ENCODE results near the gene ARHGAP21. TPM values are rescaled to one million over a fixed set of nuclear protein-coding genes. Genes with fewer than 3 reads are reported as not detected.
A peak's percentile ranks its signal among the peaks of the same experiment; 100 is the strongest.

ARHGAP21 gene
- total RNA-seq, 1 experiment from 2014 or later, result 52.6 TPM

DNA sequence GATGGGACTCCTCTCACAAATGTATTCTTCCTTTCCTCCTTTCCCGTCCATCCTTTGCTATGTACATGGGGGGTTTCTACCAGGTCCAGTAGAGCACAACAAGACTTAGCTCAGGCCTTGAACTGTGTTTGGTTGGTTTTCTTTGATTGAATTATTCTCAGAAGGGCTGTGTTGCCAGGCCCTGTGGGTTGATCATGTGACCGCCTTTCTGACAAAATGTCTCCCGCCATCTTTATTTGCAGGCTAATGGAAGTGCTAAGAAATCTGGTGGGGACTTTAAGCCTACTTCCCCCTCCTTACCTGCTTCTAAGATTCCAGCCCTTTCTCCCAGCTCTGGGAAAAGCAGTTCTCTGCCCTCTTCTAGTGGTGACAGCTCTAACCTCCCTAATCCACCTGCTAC, 178.1 kb downstream of the ARHGAP21 start:
- H2AFZ ChIP-seq (ENCODE audit: low read length), result no peak overlapping the region
- H3K4me1 ChIP-seq (ENCODE audit: insufficient read depth, low read length), result peaks cover 4% of the 10 kb centered on the region; the same call in 1 of the 2 replicates
- no peaks in the 10 kb centered on the region for H3K9me3 ChIP-seq (ENCODE audit: low read length)
- ATAC-seq (no peak), DNase-seq (no peak)
- no TSS peak for BruUV-seq (replicated peaks)
- no peaks in the 10 kb centered on the region for H4K20me1 ChIP-seq (ENCODE audit: low read length)
- no peak overlapping the region for H3K9ac ChIP-seq (ENCODE audit: low read length)
- intact Hi-C loops (cut with micrococcal nuclease), result no loop called here
- no peaks in the 10 kb centered on the region for H3K27me3 ChIP-seq (ENCODE audit: low read length)
- no peak overlapping the region for H3K27ac ChIP-seq (ENCODE audit: low read length)
- H3K4me3 ChIP-seq (ENCODE audit: low read length), result no peak overlapping the region
- no peaks in the 10 kb centered on the region for H3F3A ChIP-seq (ENCODE audit: low read length, unreplicated experiment)
- no peaks in the 10 kb centered on the region for H3K79me2 ChIP-seq (ENCODE audit: low read length)
- ChIA-PET CTCF (no interaction called here), POLR2A (ENCODE audit: unreplicated experiment) (no interaction called here)
- no peak overlapping the region for H3K4me2 ChIP-seq (ENCODE audit: low read length)
- TF ChIP-seq, protein P1, sequence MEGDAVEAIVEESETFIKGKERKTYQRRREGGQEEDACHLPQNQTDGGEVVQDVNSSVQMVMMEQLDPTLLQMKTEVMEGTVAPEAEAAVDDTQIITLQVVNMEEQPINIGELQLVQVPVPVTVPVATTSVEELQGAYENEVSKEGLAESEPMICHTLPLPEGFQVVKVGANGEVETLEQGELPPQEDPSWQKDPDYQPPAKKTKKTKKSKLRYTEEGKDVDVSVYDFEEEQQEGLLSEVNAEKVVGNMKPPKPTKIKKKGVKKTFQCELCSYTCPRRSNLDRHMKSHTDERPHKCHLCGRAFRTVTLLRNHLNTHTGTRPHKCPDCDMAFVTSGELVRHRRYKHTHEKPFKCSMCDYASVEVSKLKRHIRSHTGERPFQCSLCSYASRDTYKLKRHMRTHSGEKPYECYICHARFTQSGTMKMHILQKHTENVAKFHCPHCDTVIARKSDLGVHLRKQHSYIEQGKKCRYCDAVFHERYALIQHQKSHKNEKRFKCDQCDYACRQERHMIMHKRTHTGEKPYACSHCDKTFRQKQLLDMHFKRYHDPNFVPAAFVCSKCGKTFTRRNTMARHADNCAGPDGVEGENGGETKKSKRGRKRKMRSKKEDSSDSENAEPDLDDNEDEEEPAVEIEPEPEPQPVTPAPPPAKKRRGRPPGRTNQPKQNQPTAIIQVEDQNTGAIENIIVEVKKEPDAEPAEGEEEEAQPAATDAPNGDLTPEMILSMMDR (conservative IDR thresholded peaks at IDR 0.05; ENCODE audit: low read depth, low read length), result no peak
- TF ChIP-seq EZH2 (IDR thresholded peaks at IDR 0.05; ENCODE audit: low read length, unreplicated experiment) (no peak), EZH2phosphoT487 (IDR thresholded peaks at IDR 0.05; ENCODE audit: borderline replicate concordance, low read length) (no peak)
- H3K36me3 ChIP-seq (ENCODE audit: low read depth, low read length), result no peaks in the 10 kb centered on the region; the same call in none of the 2 replicates
- no peaks in the 10 kb centered on the region for H3K9me2 ChIP-seq (replicated peaks; ENCODE audit: low read length)

DNA sequence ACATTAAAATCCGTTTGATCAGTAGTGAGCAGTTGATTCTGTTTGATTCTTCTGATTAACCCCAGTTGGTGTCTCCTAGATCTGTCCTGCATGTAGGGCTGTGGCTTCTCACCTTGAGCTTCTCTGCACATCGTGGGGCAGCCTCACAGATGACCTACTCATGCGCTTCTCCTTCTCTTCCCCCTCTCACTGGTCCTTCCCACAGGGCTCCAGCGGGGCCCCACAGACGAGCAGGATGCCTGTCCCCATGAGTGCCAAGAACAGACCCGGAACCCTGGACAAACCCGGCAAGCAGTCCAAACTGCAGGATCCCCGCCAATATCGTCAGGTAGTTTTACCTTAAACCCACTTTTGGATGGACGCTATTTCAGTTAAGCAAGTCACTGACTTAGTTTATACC, 178.9 kb downstream of the ARHGAP21 start:
- DNase-seq (no peak), ATAC-seq (no peak)
- H3K4me1 ChIP-seq (ENCODE audit: insufficient read depth, low read length), result peaks cover 4% of the 10 kb centered on the region; the same call in 1 of the 2 replicates
- H3K9me3 ChIP-seq (ENCODE audit: low read length), result no peaks in the 10 kb centered on the region
- no peak overlapping the region for H2AFZ ChIP-seq (ENCODE audit: low read length)
- H3K4me3 ChIP-seq (ENCODE audit: low read length), result no peak overlapping the region
- TF ChIP-seq EZH2phosphoT487 (IDR thresholded peaks at IDR 0.05; ENCODE audit: borderline replicate concordance, low read length) (no peak), EZH2 (IDR thresholded peaks at IDR 0.05; ENCODE audit: low read length, unreplicated experiment) (no peak)
- TF ChIP-seq, protein P1 (conservative IDR thresholded peaks at IDR 0.05; ENCODE audit: low read depth, low read length), result no peak
- no peak overlapping the region for H3K9ac ChIP-seq (ENCODE audit: low read length)
- H3K36me3 ChIP-seq (ENCODE audit: low read depth, low read length), result no peaks in the 10 kb centered on the region; the same call in none of the 2 replicates
- no TSS peak for BruUV-seq (replicated peaks)
- H3K9me2 ChIP-seq (replicated peaks; ENCODE audit: low read length), result no peaks in the 10 kb centered on the region
- no peaks in the 10 kb centered on the region for H3F3A ChIP-seq (ENCODE audit: low read length, unreplicated experiment)
- no peaks in the 10 kb centered on the region for H3K79me2 ChIP-seq (ENCODE audit: low read length)
- no peak overlapping the region for H3K4me2 ChIP-seq (ENCODE audit: low read length)
- no peak overlapping the region for H3K27ac ChIP-seq (ENCODE audit: low read length)
- intact Hi-C loops (cut with micrococcal nuclease), result no loop called here
- no peaks in the 10 kb centered on the region for H4K20me1 ChIP-seq (ENCODE audit: low read length)
- H3K27me3 ChIP-seq (ENCODE audit: low read length), result no peaks in the 10 kb centered on the region
- ChIA-PET POLR2A (ENCODE audit: unreplicated experiment) (no interaction called here), CTCF (no interaction called here)

DNA sequence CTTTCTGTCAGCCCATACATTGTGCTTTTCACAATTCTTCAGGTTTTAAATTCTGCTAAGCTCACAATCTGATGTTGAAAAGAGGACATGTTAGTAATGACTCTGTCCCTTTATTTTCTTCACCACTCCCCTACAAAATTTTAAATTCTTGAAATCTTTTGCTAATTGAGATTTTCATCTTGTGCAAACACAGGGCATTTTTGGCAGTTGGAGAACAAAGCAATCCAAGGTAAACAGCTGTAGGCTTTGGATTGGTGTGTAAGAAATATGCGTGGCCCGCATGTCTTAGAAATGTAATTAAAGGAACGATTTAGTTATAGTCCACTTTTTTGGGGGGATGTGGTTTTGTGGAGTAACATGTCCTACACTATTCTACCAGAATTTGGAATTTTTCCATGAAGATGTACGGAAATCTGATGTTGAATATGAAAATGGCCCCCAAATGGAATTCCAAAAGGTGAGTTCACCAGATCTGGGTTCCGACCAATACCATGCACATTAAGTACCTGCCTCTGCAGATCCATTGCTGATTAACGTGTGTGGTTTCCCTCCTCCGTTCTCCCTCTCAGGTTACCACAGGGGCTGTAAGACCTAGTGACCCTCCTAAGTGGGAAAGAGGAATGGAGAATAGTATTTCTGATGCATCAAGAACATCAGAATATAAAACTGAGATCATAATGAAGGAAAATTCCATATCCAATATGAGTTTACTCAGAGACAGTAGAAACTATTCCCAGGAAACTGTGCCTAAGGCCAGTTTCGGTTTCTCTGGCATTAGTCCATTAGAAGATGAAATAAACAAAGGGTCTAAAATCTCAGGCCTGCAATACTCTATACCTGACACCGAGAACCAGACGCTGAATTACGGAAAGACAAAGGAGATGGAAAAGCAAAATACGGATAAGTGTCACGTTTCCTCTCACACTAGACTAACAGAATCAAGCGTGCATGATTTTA, 181.1 kb downstream of the ARHGAP21 start:
- no peak overlapping the region for H3K4me3 ChIP-seq (ENCODE audit: low read length)
- H3K27me3 ChIP-seq (ENCODE audit: low read length), result no peaks in the 10 kb centered on the region
- no peak for DNase-seq
- H4K20me1 ChIP-seq (ENCODE audit: low read length), result no peaks in the 10 kb centered on the region
- intact Hi-C loops (cut with micrococcal nuclease), result no loop called here
- ChIA-PET CTCF (no interaction called here), POLR2A (ENCODE audit: unreplicated experiment) (no interaction called here)
- no peaks in the 10 kb centered on the region for H3K9me2 ChIP-seq (replicated peaks; ENCODE audit: low read length)
- no peak overlapping the region for H3K4me2 ChIP-seq (ENCODE audit: low read length)
- no TSS peak for BruUV-seq (replicated peaks)
- H3K9me3 ChIP-seq (ENCODE audit: low read length), result no peaks in the 10 kb centered on the region
- no peaks in the 10 kb centered on the region for H3F3A ChIP-seq (ENCODE audit: low read length, unreplicated experiment)
- H3K27ac ChIP-seq (ENCODE audit: low read length), result peak overlapping the region; percentile 54
- TF ChIP-seq, protein P1 (conservative IDR thresholded peaks at IDR 0.05; ENCODE audit: low read depth, low read length), result no peak
- TF ChIP-seq EZH2 (IDR thresholded peaks at IDR 0.05; ENCODE audit: low read length, unreplicated experiment) (no peak), EZH2phosphoT487 (IDR thresholded peaks at IDR 0.05; ENCODE audit: borderline replicate concordance, low read length) (no peak)
- H2AFZ ChIP-seq (ENCODE audit: low read length), result no peak overlapping the region
- no peaks in the 10 kb centered on the region; the same call in none of the 2 replicates for H3K36me3 ChIP-seq (ENCODE audit: low read depth, low read length)
- H3K4me1 ChIP-seq (ENCODE audit: insufficient read depth, low read length), result peaks cover 4% of the 10 kb centered on the region; the same call in 1 of the 2 replicates
- H3K79me2 ChIP-seq (ENCODE audit: low read length), result no peaks in the 10 kb centered on the region
- no peak overlapping the region; the same call in 1 of the 2 replicates for H3K9ac ChIP-seq (ENCODE audit: low read length)
- ATAC-seq, result no peak
